Thoracic aorta (tissue), 2 donors: Measurements from ENCODE around the gene PDK1. TPM values are rescaled to one million over a fixed set of nuclear protein-coding genes. Genes with fewer than 3 reads are reported as not detected.

Source experiments
- ATAC-seq: fragments of 150-250 bp; one replicate; pipeline ENCODE4 v1.8.0; 2017; ENCODE audit warnings: low read depth; ENCODE audit not compliant: insufficient number of reproducible peaks, low FRiP score
- DNase-seq: peaks from one replicate; pipeline ENCODE4 v3.0.0-alpha.2; 2020; ENCODE audit warnings: low spot score
- H3K27ac ChIP-seq, 2 donors: fragments of 200-600 bp; sonication (generic); 1 replicate in 1 of 2; 2 replicates in 1 of 2; pipeline ENCODE4 v1.5.1; 2016; ENCODE audit warnings: mild to moderate bottlenecking in 2 of 2, moderate library complexity in 2 of 2
- H3K27me3 ChIP-seq: fragments of 200-600 bp; sonication (generic); replicated peaks from 2 replicates; pipeline ENCODE4 v1.6.0; 2016; ENCODE audit warnings: mild to moderate bottlenecking; ENCODE audit not compliant: insufficient read depth
- H3K36me3 ChIP-seq: fragments of 200-600 bp; sonication (generic); one replicate; pipeline ENCODE4 v1.5.1; 2016
- H3K4me1 ChIP-seq, 2 donors: fragments of 200-600 bp; sonication (generic); 1 replicate in 1 of 2; 2 replicates in 1 of 2; pipeline versions ENCODE4 v1.5.1 to v1.6.0; 2016; ENCODE audit warnings: low read depth in 2 of 2, mild to moderate bottlenecking in 1 of 2; ENCODE audit not compliant: control insufficient read depth in 1 of 2
- H3K4me3 ChIP-seq: fragments of 200-600 bp; sonication (generic); 2 replicates; pipeline ENCODE4 v1.5.1; 2016; ENCODE audit warnings: mild to moderate bottlenecking
- H3K9me3 ChIP-seq: fragments of 200-600 bp; sonication (generic); 2 replicates; pipeline ENCODE4 v1.5.1; 2016
- total RNA-seq, 2 donors: library from RNA; depleted of rRNA; stranded (reverse); fragments of >200 nt; gene quantifications; one replicate each; pipeline versions ENCODE4 v1.1.0 to v1.2.3, GENCODE V29; 2016
- TF ChIP-seq, protein P1 (sequence below): fragments of 200-600 bp; sonication (generic); IDR thresholded peaks from one replicate; pipeline ENCODE4 v1.5.1; 2019; ENCODE audit warnings: antibody characterized with exemption

The PDK1 gene
- total RNA-seq, 2 donors from 2014 or later, result 15.7 to 18.7 TPM

DNA sequence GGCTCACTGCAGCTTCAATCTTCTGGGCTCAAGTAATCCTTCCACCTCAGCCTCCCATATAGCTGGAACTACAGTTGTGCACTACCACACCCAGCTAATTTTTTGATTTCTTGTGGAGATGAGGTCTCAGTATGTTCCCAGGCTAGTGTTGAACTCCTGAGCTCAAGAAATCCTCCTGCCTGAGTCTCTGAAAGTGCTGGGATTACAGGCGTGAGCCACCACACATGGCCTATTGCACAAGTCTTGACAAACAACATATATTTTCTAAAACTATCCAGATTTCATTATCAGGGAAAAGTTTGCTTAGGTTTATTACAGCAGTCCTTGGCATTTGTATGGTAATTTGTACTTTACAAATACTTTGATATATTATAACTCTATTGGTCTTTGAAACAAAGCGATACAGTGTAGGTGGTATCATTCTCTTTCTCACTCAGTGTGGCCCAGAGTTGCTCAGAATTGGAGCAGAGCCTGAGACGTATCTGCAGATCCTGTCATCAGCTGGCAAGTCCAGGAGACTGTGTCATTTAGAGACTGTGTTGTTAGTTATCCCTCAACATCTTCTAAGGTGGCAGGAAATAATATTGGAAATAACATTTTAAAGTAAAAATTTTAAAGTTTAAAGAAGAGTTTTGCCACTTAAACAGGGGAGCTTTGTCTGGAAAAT lies 41.4 kb downstream of the PDK1 start:
- Histone ChIP-seq H3K27me3 (no peaks in the 10 kb centered on the region), H3K4me1 (peaks cover 5 to 44% of the 10 kb centered on the region in 2 donors), H3K4me3 (no peak overlapping the region), H3K9me3 (no peaks in the 10 kb centered on the region), H3K36me3 (no peaks in the 10 kb centered on the region), H3K27ac (no peak overlapping the region)
- TF ChIP-seq, protein P1, sequence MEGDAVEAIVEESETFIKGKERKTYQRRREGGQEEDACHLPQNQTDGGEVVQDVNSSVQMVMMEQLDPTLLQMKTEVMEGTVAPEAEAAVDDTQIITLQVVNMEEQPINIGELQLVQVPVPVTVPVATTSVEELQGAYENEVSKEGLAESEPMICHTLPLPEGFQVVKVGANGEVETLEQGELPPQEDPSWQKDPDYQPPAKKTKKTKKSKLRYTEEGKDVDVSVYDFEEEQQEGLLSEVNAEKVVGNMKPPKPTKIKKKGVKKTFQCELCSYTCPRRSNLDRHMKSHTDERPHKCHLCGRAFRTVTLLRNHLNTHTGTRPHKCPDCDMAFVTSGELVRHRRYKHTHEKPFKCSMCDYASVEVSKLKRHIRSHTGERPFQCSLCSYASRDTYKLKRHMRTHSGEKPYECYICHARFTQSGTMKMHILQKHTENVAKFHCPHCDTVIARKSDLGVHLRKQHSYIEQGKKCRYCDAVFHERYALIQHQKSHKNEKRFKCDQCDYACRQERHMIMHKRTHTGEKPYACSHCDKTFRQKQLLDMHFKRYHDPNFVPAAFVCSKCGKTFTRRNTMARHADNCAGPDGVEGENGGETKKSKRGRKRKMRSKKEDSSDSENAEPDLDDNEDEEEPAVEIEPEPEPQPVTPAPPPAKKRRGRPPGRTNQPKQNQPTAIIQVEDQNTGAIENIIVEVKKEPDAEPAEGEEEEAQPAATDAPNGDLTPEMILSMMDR, result no peak
- ATAC-seq (no peak), DNase-seq (no peak)

DNA sequence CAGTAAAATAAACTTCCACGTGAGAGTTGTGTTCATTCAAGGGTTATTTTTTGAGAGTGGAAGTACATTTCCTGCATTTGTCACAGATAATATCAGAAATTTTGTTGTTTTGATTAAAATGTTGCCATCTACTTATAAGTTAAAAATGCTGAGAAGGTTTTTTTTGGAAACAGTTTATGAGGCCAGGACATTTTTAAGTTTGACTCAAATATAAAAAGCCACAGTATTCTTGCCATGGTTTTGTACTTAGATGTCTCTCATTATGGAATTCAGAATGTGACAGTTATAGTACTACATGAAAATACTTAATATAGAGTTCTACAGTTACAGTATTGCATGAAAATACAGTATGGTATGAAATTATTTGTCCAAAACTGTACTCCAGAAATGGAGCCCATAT lies 44.1 kb downstream of the PDK1 start:
- no peak for ATAC-seq
- no peaks in the 10 kb centered on the region for H3K9me3 ChIP-seq
- H3K4me3 ChIP-seq, result no peak overlapping the region
- H3K27ac ChIP-seq, result no peak overlapping the region
- no peak for DNase-seq
- H3K36me3 ChIP-seq, result no peaks in the 10 kb centered on the region
- no peaks in the 10 kb centered on the region for H3K27me3 ChIP-seq
- TF ChIP-seq, protein P1, result no peak
- peaks cover 5 to 37% of the 10 kb centered on the region in 2 donors for H3K4me1 ChIP-seq

DNA sequence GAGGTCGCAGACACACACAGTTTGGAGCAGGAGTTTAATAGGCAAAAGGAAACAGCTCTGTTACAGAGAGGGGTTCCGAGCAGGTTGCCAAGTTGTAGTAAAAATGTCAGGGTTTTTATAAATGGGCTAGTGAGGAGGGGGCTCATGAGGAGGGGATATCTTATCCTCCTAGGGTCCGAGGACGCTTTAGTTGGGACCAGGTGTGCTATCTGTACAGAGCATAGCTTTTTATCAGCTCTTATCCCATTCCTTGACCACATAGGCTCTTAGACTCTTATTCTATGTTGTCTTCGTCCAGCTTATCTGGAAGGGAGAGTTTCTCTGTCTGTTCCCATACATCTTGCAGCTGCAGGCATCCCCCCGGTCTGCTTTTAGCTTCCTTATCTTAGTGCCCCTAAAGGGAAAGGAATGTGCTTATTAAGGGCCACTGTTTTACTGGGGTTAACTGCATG lies 44.7 kb downstream of the PDK1 start:
- Histone ChIP-seq H3K4me1 (peaks cover 5 to 37% of the 10 kb centered on the region in 2 donors), H3K9me3 (no peaks in the 10 kb centered on the region), H3K4me3 (no peak overlapping the region), H3K36me3 (no peaks in the 10 kb centered on the region), H3K27ac (no peak overlapping the region), H3K27me3 (no peaks in the 10 kb centered on the region)
- no peak for ATAC-seq
- no peak for DNase-seq
- TF ChIP-seq, protein P1, result no peak

DNA sequence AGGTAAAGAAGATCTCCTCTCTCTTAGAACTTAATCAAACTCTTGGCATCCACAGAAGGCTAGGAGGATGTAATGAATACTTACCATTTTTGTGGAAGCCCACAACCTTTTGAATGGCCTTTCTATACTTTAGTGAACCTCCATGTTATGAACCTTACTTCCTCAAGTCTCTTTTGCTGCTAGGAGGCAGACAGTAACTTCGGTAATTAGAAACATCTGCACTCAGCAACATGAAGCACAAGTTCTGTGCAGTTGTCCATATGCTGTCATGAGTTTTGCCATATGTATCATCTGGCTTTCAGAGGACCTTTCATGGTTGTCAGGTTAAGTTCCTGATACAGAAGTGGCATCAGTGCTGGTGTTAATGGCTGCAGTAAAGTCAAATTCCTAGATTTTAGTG lies 50.4 kb downstream of the PDK1 start:
- no peak overlapping the region for H3K27ac ChIP-seq
- peaks cover 0 to 3% of the 10 kb centered on the region in 2 donors for H3K4me1 ChIP-seq
- no peak for DNase-seq
- H3K27me3 ChIP-seq, result no peaks in the 10 kb centered on the region
- TF ChIP-seq, protein P1, result no peak
- no peaks in the 10 kb centered on the region for H3K9me3 ChIP-seq
- H3K4me3 ChIP-seq, result no peak overlapping the region
- no peak for ATAC-seq
- no peaks in the 10 kb centered on the region for H3K36me3 ChIP-seq

DNA sequence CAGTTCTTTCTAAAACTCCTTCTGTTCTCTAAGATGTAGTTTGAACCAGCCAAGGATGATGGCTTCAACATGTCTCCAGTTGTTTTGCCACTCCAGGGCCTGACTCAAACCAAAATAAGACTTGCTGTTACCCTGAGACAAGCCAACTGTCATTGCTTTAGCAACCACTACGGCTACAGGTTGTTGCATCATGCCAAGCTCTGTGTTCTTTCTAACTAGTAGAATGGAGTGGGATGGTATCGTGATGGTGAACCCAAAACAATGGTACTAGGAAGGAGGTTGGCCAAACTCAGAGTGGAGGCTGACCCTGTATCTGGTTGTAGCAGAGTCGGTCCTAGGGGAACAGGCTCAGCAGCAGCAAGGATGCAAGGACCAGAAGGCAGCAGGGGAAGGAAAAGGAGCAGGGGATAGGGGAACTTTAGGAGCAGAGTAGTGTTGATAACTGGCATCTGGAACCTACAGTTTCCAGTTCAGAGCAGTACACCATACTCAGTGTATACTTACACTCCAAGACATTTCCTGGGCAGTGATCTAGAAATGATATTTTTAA lies 51.6 kb downstream of the PDK1 start:
- ATAC-seq, result no peak
- no peaks in the 10 kb centered on the region for H3K4me1 ChIP-seq
- no peak overlapping the region for H3K4me3 ChIP-seq
- TF ChIP-seq, protein P1, result no peak
- no peaks in the 10 kb centered on the region for H3K9me3 ChIP-seq
- DNase-seq, result no peak
- H3K27ac ChIP-seq, result no peak overlapping the region
- no peaks in the 10 kb centered on the region for H3K36me3 ChIP-seq
- no peaks in the 10 kb centered on the region for H3K27me3 ChIP-seq
